Vagina (tissue), 2 donors: Measurements from ENCODE around the gene AKIRIN1.

Experiments used
- POLR2A ChIP-seq, 2 donors: fragments of 450-650 bp; IDR thresholded peaks; one replicate each; pipeline ENCODE4 v1.6.1; 2017; ENCODE audit warnings: antibody characterized with exemption in 2 of 2, mild to moderate bottlenecking in 2 of 2, moderate library complexity in 2 of 2
- TF ChIP-seq, protein P1 (sequence below), 3 experiments: fragments of 450-650 bp in 2 of 3; fragments of 200-600 bp in 1 of 3; sonication (generic) in 1 of 3; IDR thresholded peaks; one replicate each; pipeline ENCODE4 v1.5.1; 2017 to 2019; ENCODE audit warnings: antibody characterized with exemption in 3 of 3, mild to moderate bottlenecking in 2 of 3, moderate library complexity in 2 of 3

DNA sequence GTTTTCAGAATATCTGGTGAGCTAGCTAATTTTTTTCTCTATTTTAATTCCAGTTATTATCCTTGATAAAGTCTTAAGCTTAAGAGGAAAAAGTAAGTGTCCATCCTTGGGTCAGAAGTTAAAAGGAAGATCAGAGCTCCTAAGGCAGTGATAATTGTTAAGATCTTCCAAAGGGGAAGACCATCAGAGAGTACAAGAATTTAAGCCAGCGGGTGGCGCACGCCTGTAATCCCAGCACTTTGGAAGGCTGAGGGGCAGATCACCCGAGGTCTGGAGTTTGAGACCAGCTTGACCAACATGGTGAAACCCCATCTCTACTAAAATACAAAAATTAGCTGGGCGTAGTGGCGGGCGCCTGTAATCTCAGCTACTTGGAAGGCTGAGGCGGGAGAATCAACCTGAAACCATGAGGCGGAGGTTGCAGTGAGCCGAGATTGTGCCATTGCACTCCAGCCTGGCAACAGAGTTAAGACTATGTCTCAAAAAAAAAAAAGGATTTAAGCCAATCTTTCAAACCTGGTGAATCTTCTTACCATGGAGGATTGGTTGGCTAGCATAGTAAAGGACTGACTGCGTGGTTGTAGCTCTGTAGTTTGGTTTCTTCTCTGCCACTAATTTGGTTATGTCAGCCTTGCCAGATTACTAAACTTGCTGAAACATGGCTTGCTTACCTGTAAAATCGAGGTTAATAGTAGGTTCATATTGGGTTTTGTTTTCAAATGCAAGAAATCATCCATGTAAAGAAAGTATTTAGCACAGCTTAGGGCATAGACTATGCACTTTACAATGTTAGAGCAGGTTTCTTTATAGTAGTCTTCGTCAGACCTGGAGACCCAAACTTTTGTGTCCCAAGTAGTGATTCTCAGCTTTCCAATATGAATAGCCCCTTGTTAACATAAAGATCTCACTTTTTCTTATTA is 15.9 kb downstream of the AKIRIN1 start:
- TF ChIP-seq POLR2A (IDR thresholded peaks at IDR 0.05), result no peak
- TF ChIP-seq, protein P1, sequence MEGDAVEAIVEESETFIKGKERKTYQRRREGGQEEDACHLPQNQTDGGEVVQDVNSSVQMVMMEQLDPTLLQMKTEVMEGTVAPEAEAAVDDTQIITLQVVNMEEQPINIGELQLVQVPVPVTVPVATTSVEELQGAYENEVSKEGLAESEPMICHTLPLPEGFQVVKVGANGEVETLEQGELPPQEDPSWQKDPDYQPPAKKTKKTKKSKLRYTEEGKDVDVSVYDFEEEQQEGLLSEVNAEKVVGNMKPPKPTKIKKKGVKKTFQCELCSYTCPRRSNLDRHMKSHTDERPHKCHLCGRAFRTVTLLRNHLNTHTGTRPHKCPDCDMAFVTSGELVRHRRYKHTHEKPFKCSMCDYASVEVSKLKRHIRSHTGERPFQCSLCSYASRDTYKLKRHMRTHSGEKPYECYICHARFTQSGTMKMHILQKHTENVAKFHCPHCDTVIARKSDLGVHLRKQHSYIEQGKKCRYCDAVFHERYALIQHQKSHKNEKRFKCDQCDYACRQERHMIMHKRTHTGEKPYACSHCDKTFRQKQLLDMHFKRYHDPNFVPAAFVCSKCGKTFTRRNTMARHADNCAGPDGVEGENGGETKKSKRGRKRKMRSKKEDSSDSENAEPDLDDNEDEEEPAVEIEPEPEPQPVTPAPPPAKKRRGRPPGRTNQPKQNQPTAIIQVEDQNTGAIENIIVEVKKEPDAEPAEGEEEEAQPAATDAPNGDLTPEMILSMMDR (IDR thresholded peaks at IDR 0.05), result no peak
